WTC11 (cell line): ENCODE data around the gene COPS3. TPM values are rescaled to one million over a fixed set of nuclear protein-coding genes. Genes with fewer than 3 reads are reported as not detected.

Experiments used
- ATAC-seq: fragments of 200-7000 bp; cut with Tn5 transposase; 2 replicates; pipeline ENCODE4 v1.10.0; 2021; ENCODE audit warnings: mild to moderate bottlenecking, moderate library complexity
- CTCF ChIA-PET: fragments of 300-600 bp; sonication (Branson Sonifier 250); formaldehyde crosslinking; loops from one replicate; lab custom pipeline; 2021; ENCODE audit warnings: antibody characterized with exemption; lab: Charles Lee
- POLR2A ChIA-PET: fragments of 350-600 bp; sonication (Branson Sonifier 250); formaldehyde crosslinking; loops from one replicate; lab custom pipeline; 2021; ENCODE audit warnings: antibody characterized with exemption; lab: Charles Lee
- DNase-seq: peaks from one replicate; pipeline ENCODE4 v3.0.0; 2021; ENCODE audit warnings: low spot score
- H3K27ac Mint-ChIP-seq: 2 replicates; pipeline ENCODE4 v1.8.0; 2021; ENCODE audit warnings: mixed read lengths
- H3K27me3 Mint-ChIP-seq: 2 replicates; pipeline ENCODE4 v1.8.0; 2021; ENCODE audit warnings: low read depth, mild to moderate bottlenecking, moderate library complexity, mixed read lengths
- H3K36me3 Mint-ChIP-seq: 2 replicates; pipeline ENCODE4 v1.8.0; 2021; ENCODE audit warnings: mixed read lengths
- H3K4me1 Mint-ChIP-seq: 2 replicates; pipeline ENCODE4 v1.8.0; 2022; ENCODE audit warnings: mixed read lengths
- H3K4me3 Mint-ChIP-seq: 2 replicates; pipeline ENCODE4 v1.8.0; 2021; ENCODE audit warnings: mild to moderate bottlenecking, moderate library complexity, mixed read lengths
- H3K9me3 Mint-ChIP-seq: 2 replicates; pipeline ENCODE4 v1.8.0; 2021; ENCODE audit warnings: mixed read lengths
- AR ChIP-seq: fragments of 250-450 bp; sonication (Bioruptor Pico); IDR thresholded peaks from 2 replicates; pipeline ENCODE4 v1.9.0; 2021; ENCODE audit warnings: mild to moderate bottlenecking
- E2F1 ChIP-seq: sonication (generic); formaldehyde crosslinking; IDR thresholded peaks from 2 replicates; pipeline ENCODE4 v1.8.0; 2022; ENCODE audit warnings: mild to moderate bottlenecking, missing genetic modification reagents
- EMX1 ChIP-seq: fragments of 250-450 bp; sonication (Bioruptor Pico); IDR thresholded peaks from 2 replicates; pipeline ENCODE4 v1.8.0; 2021; ENCODE audit warnings: mild to moderate bottlenecking
- ESRRA ChIP-seq: sonication (generic); formaldehyde crosslinking; IDR thresholded peaks from 2 replicates; pipeline ENCODE4 v1.8.1; 2022; ENCODE audit warnings: mild to moderate bottlenecking, missing genetic modification reagents, borderline replicate concordance
- FOXJ3 ChIP-seq: sonication (generic); formaldehyde crosslinking; IDR thresholded peaks from 2 replicates; pipeline ENCODE4 v1.9.0; 2021; ENCODE audit warnings: missing genetic modification reagents, mild to moderate bottlenecking, borderline replicate concordance
- FOXK1 ChIP-seq: sonication (generic); formaldehyde crosslinking; IDR thresholded peaks from 2 replicates; pipeline ENCODE4 v1.8.0; 2022; ENCODE audit warnings: mild to moderate bottlenecking, moderate library complexity, missing genetic modification reagents
- GABPB1 ChIP-seq: sonication (generic); formaldehyde crosslinking; IDR thresholded peaks from 2 replicates; pipeline ENCODE4 v1.8.1; 2023; ENCODE audit warnings: mild to moderate bottlenecking, missing genetic modification reagents
- KAT7 ChIP-seq: sonication (generic); formaldehyde crosslinking; IDR thresholded peaks from 2 replicates; pipeline ENCODE4 v1.8.1; 2023; ENCODE audit warnings: missing genetic modification reagents, mild to moderate bottlenecking, borderline replicate concordance
- NR2C2 ChIP-seq: sonication (generic); formaldehyde crosslinking; IDR thresholded peaks from 2 replicates; pipeline ENCODE4 v1.8.0; 2022; ENCODE audit warnings: mild to moderate bottlenecking, missing genetic modification reagents
- STAT6 ChIP-seq: sonication (generic); formaldehyde crosslinking; conservative IDR thresholded peaks from 2 replicates; pipeline ENCODE4 v1.8.1; 2023; ENCODE audit warnings: mild to moderate bottlenecking, low read depth, missing genetic modification reagents, moderate library complexity
- TP53 ChIP-seq: sonication (generic); formaldehyde crosslinking; IDR thresholded peaks from 2 replicates; pipeline ENCODE4 v1.8.1; 2023; ENCODE audit warnings: mild to moderate bottlenecking, missing genetic modification reagents
- ZNF232 ChIP-seq: sonication (generic); formaldehyde crosslinking; IDR thresholded peaks from 2 replicates; pipeline ENCODE4 v1.8.0; 2022; ENCODE audit warnings: mild to moderate bottlenecking, missing genetic modification reagents
- ZNF671 ChIP-seq: fragments of 250-450 bp; sonication (Bioruptor Pico); IDR thresholded peaks from 2 replicates; pipeline ENCODE4 v1.8.0; 2021; ENCODE audit warnings: mild to moderate bottlenecking
- total RNA-seq: library from RNA; stranded (reverse); gene quantifications from 3 replicates; pipeline ENCODE4 v1.2.3, GENCODE V29; 2021
- TF ChIP-seq, protein P1 (sequence below): sonication (generic); formaldehyde crosslinking; IDR thresholded peaks from 2 replicates; pipeline ENCODE4 v1.8.0; 2022; ENCODE audit warnings: mild to moderate bottlenecking, missing genetic modification reagents
- TF ChIP-seq, protein P2 (sequence below): sonication (generic); formaldehyde crosslinking; IDR thresholded peaks from 2 replicates; pipeline ENCODE4 v1.8.0; 2022; ENCODE audit warnings: mild to moderate bottlenecking, missing genetic modification reagents
- TF ChIP-seq, protein P3 (sequence below): fragments of 250-450 bp; sonication (Bioruptor Pico); IDR thresholded peaks from 2 replicates; pipeline ENCODE4 v1.9.0; 2021; ENCODE audit warnings: moderate library complexity, mild to moderate bottlenecking, inconsistent platforms, borderline replicate concordance
- TF ChIP-seq, protein P4 (sequence below): sonication (generic); formaldehyde crosslinking; IDR thresholded peaks from 2 replicates; pipeline ENCODE4 v1.8.1; 2023; ENCODE audit warnings: mild to moderate bottlenecking, missing genetic modification reagents

COPS3 gene
- total RNA-seq, 1 experiment from 2014 or later: 78.3 TPM

DNA sequence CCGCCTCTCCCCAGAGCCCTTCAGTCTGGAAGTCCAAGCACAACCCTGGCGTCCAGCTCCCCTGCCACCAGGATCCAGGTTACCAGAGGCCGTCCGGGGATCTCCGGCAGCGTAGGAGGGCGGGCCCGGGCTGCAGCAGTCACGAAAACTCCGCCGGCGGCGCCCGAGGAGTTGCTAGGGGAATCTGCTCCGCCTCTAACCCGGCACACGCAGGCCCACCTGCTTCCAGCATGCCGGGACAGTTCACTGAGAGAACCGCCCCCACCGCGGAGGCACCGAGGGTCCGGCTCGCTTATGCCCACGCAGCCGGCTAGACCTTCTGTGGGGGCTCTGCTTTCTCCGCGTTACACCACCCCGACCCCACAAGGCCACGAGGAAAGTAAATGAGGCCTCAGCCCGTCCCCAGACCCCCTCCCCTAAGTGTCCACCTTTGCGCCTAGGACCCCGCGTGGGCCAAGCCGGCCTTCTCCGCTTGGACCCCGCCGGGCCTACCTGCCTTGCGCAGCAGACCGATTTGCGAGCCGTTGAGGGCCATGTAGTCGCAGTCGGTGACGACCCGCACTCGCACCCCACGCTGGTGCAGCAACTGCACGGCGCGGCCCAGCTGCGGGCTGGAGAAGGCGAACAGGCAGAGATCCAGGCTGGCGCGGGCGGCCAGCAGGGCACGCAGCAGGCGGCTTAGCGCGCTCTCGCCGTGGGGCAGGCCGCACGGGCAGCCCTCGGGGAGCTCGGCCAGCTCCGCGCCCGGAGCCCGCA lies 75.5 kb downstream of the COPS3 start (continued):
- TF ChIP-seq, protein P1, sequence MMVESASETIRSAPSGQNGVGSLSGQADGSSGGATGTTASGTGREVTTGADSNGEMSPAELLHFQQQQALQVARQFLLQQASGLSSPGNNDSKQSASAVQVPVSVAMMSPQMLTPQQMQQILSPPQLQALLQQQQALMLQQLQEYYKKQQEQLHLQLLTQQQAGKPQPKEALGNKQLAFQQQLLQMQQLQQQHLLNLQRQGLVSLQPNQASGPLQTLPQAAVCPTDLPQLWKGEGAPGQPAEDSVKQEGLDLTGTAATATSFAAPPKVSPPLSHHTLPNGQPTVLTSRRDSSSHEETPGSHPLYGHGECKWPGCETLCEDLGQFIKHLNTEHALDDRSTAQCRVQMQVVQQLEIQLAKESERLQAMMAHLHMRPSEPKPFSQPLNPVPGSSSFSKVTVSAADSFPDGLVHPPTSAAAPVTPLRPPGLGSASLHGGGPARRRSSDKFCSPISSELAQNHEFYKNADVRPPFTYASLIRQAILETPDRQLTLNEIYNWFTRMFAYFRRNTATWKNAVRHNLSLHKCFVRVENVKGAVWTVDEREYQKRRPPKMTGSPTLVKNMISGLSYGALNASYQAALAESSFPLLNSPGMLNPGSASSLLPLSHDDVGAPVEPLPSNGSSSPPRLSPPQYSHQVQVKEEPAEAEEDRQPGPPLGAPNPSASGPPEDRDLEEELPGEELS (CRISPR knock-in tag): no peak
- TF ChIP-seq EMX1 (CRISPR knock-in tag): no peak

GRCh38 chr17:17204635-17205231 lies 76.3 kb downstream of the COPS3 start:
- no peak for DNase-seq
- TF ChIP-seq NR2C2 (CRISPR knock-in tag): no peak
- no peak for TF ChIP-seq E2F1 (CRISPR knock-in tag)
- TF ChIP-seq ZNF671 (CRISPR knock-in tag): no peak
- TF ChIP-seq, protein P2, sequence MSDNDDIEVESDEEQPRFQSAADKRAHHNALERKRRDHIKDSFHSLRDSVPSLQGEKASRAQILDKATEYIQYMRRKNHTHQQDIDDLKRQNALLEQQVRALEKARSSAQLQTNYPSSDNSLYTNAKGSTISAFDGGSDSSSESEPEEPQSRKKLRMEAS: no peak
- TF ChIP-seq STAT6 (CRISPR knock-in tag): no peak
- TF ChIP-seq TP53: no peak
- no peak for TF ChIP-seq ESRRA (CRISPR knock-in tag)
- no peak for TF ChIP-seq GABPB1
- TF ChIP-seq, protein P3, sequence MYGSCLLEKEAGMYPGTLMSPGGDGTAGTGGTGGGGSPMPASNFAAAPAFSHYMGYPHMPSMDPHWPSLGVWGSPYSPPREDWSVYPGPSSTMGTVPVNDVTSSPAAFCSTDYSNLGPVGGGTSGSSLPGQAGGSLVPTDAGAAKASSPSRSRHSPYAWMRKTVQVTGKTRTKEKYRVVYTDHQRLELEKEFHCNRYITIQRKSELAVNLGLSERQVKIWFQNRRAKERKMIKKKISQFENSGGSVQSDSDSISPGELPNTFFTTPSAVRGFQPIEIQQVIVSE (CRISPR knock-in tag): no peak
- TF ChIP-seq KAT7 (CRISPR knock-in tag): no peak
- no peak for TF ChIP-seq FOXJ3 (CRISPR knock-in tag)
- TF ChIP-seq, protein P4, sequence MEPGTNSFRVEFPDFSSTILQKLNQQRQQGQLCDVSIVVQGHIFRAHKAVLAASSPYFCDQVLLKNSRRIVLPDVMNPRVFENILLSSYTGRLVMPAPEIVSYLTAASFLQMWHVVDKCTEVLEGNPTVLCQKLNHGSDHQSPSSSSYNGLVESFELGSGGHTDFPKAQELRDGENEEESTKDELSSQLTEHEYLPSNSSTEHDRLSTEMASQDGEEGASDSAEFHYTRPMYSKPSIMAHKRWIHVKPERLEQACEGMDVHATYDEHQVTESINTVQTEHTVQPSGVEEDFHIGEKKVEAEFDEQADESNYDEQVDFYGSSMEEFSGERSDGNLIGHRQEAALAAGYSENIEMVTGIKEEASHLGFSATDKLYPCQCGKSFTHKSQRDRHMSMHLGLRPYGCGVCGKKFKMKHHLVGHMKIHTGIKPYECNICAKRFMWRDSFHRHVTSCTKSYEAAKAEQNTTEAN (CRISPR knock-in tag): no peak
- TF ChIP-seq AR (CRISPR knock-in tag): no peak
- TF ChIP-seq ZNF232 (CRISPR knock-in tag): no peak
- no peak for TF ChIP-seq FOXK1 (CRISPR knock-in tag)
- Mint-ChIP-seq H3K9me3 (no peaks in the 10 kb centered on the region), H3K27me3 (peaks cover 7% of the 10 kb centered on the region), H3K27ac (no peak overlapping the region), H3K4me3 (peak overlapping the region; percentile 68), H3K4me1 (no peaks in the 10 kb centered on the region), H3K36me3 (no peaks in the 10 kb centered on the region)
- POLR2A ChIA-PET: no interaction called here
- CTCF ChIA-PET: interaction anchor here (1.1 to 3.2 kb wide), 2 partner anchors 63 to 213 kb away, joined by 3 to 14 read pairs; no protein-coding TSS in a partner anchor
- no peak for ATAC-seq
